OCI-LY7 (cell line): ENCODE data around the gene CACNA1H. TPM values are rescaled to one million over a fixed set of nuclear protein-coding genes. Genes with fewer than 3 reads are reported as not detected.

Experiments
- BruUV-seq: library from RNA; stranded (reverse); fragments of 400-500 nt; replicated peaks from 2 replicates; lab custom pipeline; 2021; lab: Mats Ljungman, UMichigan
- CTCF ChIA-PET: fragments of 300-600 bp; sonication (Branson Sonifier 250); formaldehyde crosslinking; loops from one replicate; lab custom pipeline; 2022; ENCODE audit warnings: antibody characterized with exemption; ENCODE audit not compliant: unreplicated experiment; lab: Charles Lee
- POLR2A ChIA-PET: fragments of 300-600 bp; sonication (Branson Sonifier 250); formaldehyde crosslinking; loops from one replicate; lab custom pipeline; 2022; ENCODE audit warnings: antibody characterized with exemption; lab: Charles Lee
- DNase-seq: peaks from one replicate; pipeline ENCODE4 v3.0.0-alpha.2; 2015; ENCODE audit warnings: low spot score
- H2AFZ ChIP-seq: fragments of 200-600 bp; sonication (generic), shearing (Covaris generic); 2 replicates; pipeline ENCODE4 v1.6.1; 2014; ENCODE audit warnings: mild to moderate bottlenecking, antibody characterized with exemption, low read length, moderate library complexity
- H3K27ac ChIP-seq: fragments of 200-600 bp; sonication (generic); 2 replicates; pipeline ENCODE4 v1.5.1; 2014; ENCODE audit warnings: mixed run types, low read depth, mild to moderate bottlenecking, moderate library complexity, low read length, inconsistent platforms; ENCODE audit not compliant: poor library complexity, severe bottlenecking
- H3K36me3 ChIP-seq: fragments of 200-600 bp; sonication (generic); 2 replicates; pipeline ENCODE4 v1.6.1; 2014; ENCODE audit warnings: mild to moderate bottlenecking, antibody characterized with exemption, low read length, moderate library complexity, mixed read lengths; ENCODE audit not compliant: insufficient read depth
- H3K4me1 ChIP-seq: fragments of 200-600 bp; sonication (generic); 2 replicates; pipeline ENCODE4 v1.5.1; 2014; ENCODE audit warnings: mild to moderate bottlenecking, low read length; ENCODE audit not compliant: insufficient read depth, poor library complexity, severe bottlenecking
- H3K4me2 ChIP-seq: fragments of 200-600 bp; sonication (generic); 2 replicates; pipeline ENCODE4 v1.6.1; 2014; ENCODE audit warnings: mild to moderate bottlenecking, low read length
- H3K4me3 ChIP-seq: fragments of 200-600 bp; sonication (generic); 2 replicates; pipeline ENCODE4 v1.5.1; 2014; ENCODE audit warnings: mild to moderate bottlenecking, low read depth, low read length; ENCODE audit not compliant: poor library complexity, severe bottlenecking
- H3K79me2 ChIP-seq: fragments of 200-600 bp; sonication (generic); 2 replicates; pipeline ENCODE4 v1.6.1; 2016; ENCODE audit warnings: low read depth, mild to moderate bottlenecking, low read length, moderate library complexity, mixed read lengths; ENCODE audit not compliant: insufficient read depth
- H3K9me2 ChIP-seq: fragments of 200-600 bp; sonication (generic); 2 replicates; pipeline ENCODE4 v1.6.1; 2016; ENCODE audit warnings: mild to moderate bottlenecking, low read length, mixed read lengths; ENCODE audit not compliant: insufficient read depth
- H3K9me3 ChIP-seq: fragments of 200-600 bp; sonication (generic); 2 replicates; pipeline ENCODE4 v1.6.1; 2014; ENCODE audit warnings: mild to moderate bottlenecking, mixed run types, low read length, mixed read lengths
- H4K20me1 ChIP-seq: fragments of 200-600 bp; sonication (generic); 2 replicates; pipeline ENCODE4 v1.6.1; 2014; ENCODE audit warnings: mild to moderate bottlenecking, antibody characterized with exemption, low read length, moderate library complexity, mixed read lengths; ENCODE audit not compliant: insufficient read depth
- CTCF ChIP-seq: fragments of 200-600 bp; sonication (generic); conservative IDR thresholded peaks from 2 replicates; pipeline ENCODE4 v1.5.1; 2014; ENCODE audit warnings: mild to moderate bottlenecking, antibody characterized with exemption, low read length, moderate library complexity, mixed read lengths
- EZH2phosphoT487 ChIP-seq: fragments of 200-600 bp; sonication (generic); IDR thresholded peaks from 2 replicates; pipeline ENCODE4 v1.6.1; 2018; ENCODE audit warnings: low read depth, borderline replicate concordance, mild to moderate bottlenecking, mixed run types, antibody characterized with exemption, low read length, moderate library complexity, mixed read lengths
- intact Hi-C: fragments of 100-400 bp; cut with micrococcal nuclease; formaldehyde crosslinking; loops from one replicate; pipeline ENCODE4 v1.10.0; 2022; ENCODE audit not compliant: unreplicated experiment
- total RNA-seq, 2 experiments: library from RNA; depleted of rRNA in 1 of 2; stranded (reverse); fragments of >200 nt in 1 of 2; shearing (Covaris generic) in 1 of 2; gene quantifications; 2 replicates each; pipeline ENCODE4 v1.2.3, GENCODE V29; 2014 to 2022

CACNA1H gene
- total RNA-seq, 2 experiments from 2014 or later, result not detected

GRCh38 chr16:1218061-1218929 lies 65.4 kb downstream of the CACNA1H start:
- Histone ChIP-seq H3K27ac (no peak overlapping the region), H3K79me2 (no peaks in the 10 kb centered on the region), H3K9me2 (no peaks in the 10 kb centered on the region), H2AFZ (no peak overlapping the region), H3K9me3 (no peaks in the 10 kb centered on the region), H4K20me1 (no peaks in the 10 kb centered on the region), H3K4me1 (no peaks in the 10 kb centered on the region), H3K36me3 (no peaks in the 10 kb centered on the region), H3K4me2 (no peak overlapping the region), H3K4me3 (no peak overlapping the region)
- no peak for DNase-seq
- ChIA-PET POLR2A (no interaction called here), CTCF (no interaction called here)
- TF ChIP-seq EZH2phosphoT487 (no peak), CTCF (no peak)
- intact Hi-C loops, result no loop called here
- no TSS peak for BruUV-seq

- POLR2A ChIA-PET, result no interaction called here
- Histone ChIP-seq H3K4me2 (no peak overlapping the region), H3K79me2 (no peaks in the 10 kb centered on the region), H3K27ac (no peak overlapping the region), H4K20me1 (no peaks in the 10 kb centered on the region), H3K4me1 (no peaks in the 10 kb centered on the region), H3K9me3 (no peaks in the 10 kb centered on the region), H3K9me2 (no peaks in the 10 kb centered on the region), H3K36me3 (no peaks in the 10 kb centered on the region), H2AFZ (no peak overlapping the region), H3K4me3 (no peak overlapping the region)
- BruUV-seq, result no TSS peak
- no peak for DNase-seq
- TF ChIP-seq EZH2phosphoT487 (no peak), CTCF (no peak)
- intact Hi-C loops, result no loop called here
- CTCF ChIA-PET, result no interaction called here
These were observed 66.2 kb downstream of the CACNA1H start for GRCh38 chr16:1218930-1219611.
